ENCODE measurements around the gene NME4.

DNA sequence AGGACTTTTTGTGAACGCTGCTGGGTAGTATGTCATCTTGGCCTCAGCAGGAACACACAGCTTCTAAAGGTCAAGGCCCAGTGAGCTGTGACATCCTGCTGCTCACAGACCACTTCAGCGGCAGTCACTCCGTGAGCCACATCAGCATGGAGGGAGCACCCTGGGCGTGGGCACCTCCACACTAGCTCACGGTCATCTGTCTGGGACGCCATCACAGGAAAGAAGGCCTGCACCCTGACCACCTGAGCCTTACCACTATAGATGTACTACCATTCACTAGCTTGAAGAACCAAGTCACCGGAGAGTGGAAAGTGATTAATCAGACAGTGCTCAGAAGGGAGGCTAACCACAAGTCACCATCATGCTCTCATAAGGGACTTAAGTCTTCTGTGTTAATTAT, 47.8 kb upstream of the NME4 start:
- no peak for TF ChIP-seq EP300 (IDR thresholded peaks at IDR 0.05; ENCODE audit: borderline replicate concordance in 1 of 2, low read depth in 1 of 2, low read length in 1 of 2)
- TF ChIP-seq, protein P1, sequence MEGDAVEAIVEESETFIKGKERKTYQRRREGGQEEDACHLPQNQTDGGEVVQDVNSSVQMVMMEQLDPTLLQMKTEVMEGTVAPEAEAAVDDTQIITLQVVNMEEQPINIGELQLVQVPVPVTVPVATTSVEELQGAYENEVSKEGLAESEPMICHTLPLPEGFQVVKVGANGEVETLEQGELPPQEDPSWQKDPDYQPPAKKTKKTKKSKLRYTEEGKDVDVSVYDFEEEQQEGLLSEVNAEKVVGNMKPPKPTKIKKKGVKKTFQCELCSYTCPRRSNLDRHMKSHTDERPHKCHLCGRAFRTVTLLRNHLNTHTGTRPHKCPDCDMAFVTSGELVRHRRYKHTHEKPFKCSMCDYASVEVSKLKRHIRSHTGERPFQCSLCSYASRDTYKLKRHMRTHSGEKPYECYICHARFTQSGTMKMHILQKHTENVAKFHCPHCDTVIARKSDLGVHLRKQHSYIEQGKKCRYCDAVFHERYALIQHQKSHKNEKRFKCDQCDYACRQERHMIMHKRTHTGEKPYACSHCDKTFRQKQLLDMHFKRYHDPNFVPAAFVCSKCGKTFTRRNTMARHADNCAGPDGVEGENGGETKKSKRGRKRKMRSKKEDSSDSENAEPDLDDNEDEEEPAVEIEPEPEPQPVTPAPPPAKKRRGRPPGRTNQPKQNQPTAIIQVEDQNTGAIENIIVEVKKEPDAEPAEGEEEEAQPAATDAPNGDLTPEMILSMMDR (IDR thresholded peaks at IDR 0.05) = no peak
- TF ChIP-seq, protein P2, sequence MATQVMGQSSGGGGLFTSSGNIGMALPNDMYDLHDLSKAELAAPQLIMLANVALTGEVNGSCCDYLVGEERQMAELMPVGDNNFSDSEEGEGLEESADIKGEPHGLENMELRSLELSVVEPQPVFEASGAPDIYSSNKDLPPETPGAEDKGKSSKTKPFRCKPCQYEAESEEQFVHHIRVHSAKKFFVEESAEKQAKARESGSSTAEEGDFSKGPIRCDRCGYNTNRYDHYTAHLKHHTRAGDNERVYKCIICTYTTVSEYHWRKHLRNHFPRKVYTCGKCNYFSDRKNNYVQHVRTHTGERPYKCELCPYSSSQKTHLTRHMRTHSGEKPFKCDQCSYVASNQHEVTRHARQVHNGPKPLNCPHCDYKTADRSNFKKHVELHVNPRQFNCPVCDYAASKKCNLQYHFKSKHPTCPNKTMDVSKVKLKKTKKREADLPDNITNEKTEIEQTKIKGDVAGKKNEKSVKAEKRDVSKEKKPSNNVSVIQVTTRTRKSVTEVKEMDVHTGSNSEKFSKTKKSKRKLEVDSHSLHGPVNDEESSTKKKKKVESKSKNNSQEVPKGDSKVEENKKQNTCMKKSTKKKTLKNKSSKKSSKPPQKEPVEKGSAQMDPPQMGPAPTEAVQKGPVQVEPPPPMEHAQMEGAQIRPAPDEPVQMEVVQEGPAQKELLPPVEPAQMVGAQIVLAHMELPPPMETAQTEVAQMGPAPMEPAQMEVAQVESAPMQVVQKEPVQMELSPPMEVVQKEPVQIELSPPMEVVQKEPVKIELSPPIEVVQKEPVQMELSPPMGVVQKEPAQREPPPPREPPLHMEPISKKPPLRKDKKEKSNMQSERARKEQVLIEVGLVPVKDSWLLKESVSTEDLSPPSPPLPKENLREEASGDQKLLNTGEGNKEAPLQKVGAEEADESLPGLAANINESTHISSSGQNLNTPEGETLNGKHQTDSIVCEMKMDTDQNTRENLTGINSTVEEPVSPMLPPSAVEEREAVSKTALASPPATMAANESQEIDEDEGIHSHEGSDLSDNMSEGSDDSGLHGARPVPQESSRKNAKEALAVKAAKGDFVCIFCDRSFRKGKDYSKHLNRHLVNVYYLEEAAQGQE (IDR thresholded peaks at IDR 0.05; ENCODE audit: low read depth, low read length) = no peak
- no peak for TF ChIP-seq RFX5 (IDR thresholded peaks at IDR 0.05; ENCODE audit: low read length)
